ENCODE results near the gene NHEJ1. TPM values are rescaled to one million over a fixed set of nuclear protein-coding genes. Genes with fewer than 3 reads are reported as not detected.

The NHEJ1 gene
- total RNA-seq, 1 experiment from 2014 or later = 16.7 TPM

GRCh38 chr2:219163156-219163555, 2.5 kb upstream of the NHEJ1 start:
- Histone ChIP-seq H3K27ac (ENCODE audit: low read length) (no peak overlapping the region), H3K4me1 (ENCODE audit: insufficient read depth, low read length) (peaks cover 23% of the 10 kb centered on the region), H3K36me3 (ENCODE audit: low read depth, low read length) (no peaks in the 10 kb centered on the region), H3K4me3 (ENCODE audit: low read length) (no peak overlapping the region), H3K79me2 (ENCODE audit: low read length) (0 out of 2 replicates have a peak, but pooled peaks cover 4% of the 10 kb centered on the region), H3K9me3 (ENCODE audit: low read length) (no peaks in the 10 kb centered on the region), H3K9ac (ENCODE audit: low read length) (no peak overlapping the region), H2AFZ (ENCODE audit: low read length) (no peak overlapping the region), H3K27me3 (ENCODE audit: low read length) (no peaks in the 10 kb centered on the region), H3K4me2 (ENCODE audit: low read length) (no peak overlapping the region), H3K9me2 (replicated peaks; ENCODE audit: low read length) (no peaks in the 10 kb centered on the region), H4K20me1 (ENCODE audit: low read length) (no peaks in the 10 kb centered on the region), H3F3A (ENCODE audit: low read length, unreplicated experiment) (no peaks in the 10 kb centered on the region)
- BruUV-seq (replicated peaks) = no TSS peak
- ATAC-seq (no peak), DNase-seq (no peak)
- CTCF ChIA-PET = interaction anchor here (0.6 kb wide), 1 partner anchor 174 kb away, joined by 5 read pairs; no protein-coding TSS in a partner anchor
- POLR2A ChIA-PET (ENCODE audit: unreplicated experiment) = no interaction called here
- no peak for TF ChIP-seq CTCF (conservative IDR thresholded peaks at IDR 0.05; ENCODE audit: low read depth, low read length)
- intact Hi-C loops (cut with micrococcal nuclease) = loop anchor here (10.0 kb wide), 1 partner anchor 222 kb away; the partner anchor contains the start of gene DNPEP

- peak overlapping the region; percentile 83; the same call in 1 of the 2 replicates for H3K9ac ChIP-seq (ENCODE audit: low read length)
- peak overlapping the region; percentile 79 for H3K4me3 ChIP-seq (ENCODE audit: low read length)
- no peaks in the 10 kb centered on the region for H3K36me3 ChIP-seq (ENCODE audit: low read depth, low read length)
- H3K27me3 ChIP-seq (ENCODE audit: low read length) = no peaks in the 10 kb centered on the region
- ChIA-PET POLR2A (ENCODE audit: unreplicated experiment) (no interaction called here), CTCF (no interaction called here)
- no TSS peak for BruUV-seq (replicated peaks)
- no peaks in the 10 kb centered on the region for H3K9me2 ChIP-seq (replicated peaks; ENCODE audit: low read length)
- intact Hi-C loops (cut with micrococcal nuclease) = loop anchor here (10.0 kb wide), 1 partner anchor 224 kb away; the partner anchor contains the start of gene DNPEP
- peak overlapping the region; percentile 85 for H2AFZ ChIP-seq (ENCODE audit: low read length)
- H4K20me1 ChIP-seq (ENCODE audit: low read length) = no peaks in the 10 kb centered on the region
- H3K4me2 ChIP-seq (ENCODE audit: low read length) = peak overlapping the region; percentile 84
- TF ChIP-seq EZH2 (IDR thresholded peaks at IDR 0.05; ENCODE audit: low read length, unreplicated experiment) (no peak), CTCF (conservative IDR thresholded peaks at IDR 0.05; ENCODE audit: low read depth, low read length) (no peak), EZH2phosphoT487 (IDR thresholded peaks at IDR 0.05; ENCODE audit: borderline replicate concordance, low read length) (no peak)
- 0 out of 2 replicates have a peak overlapping the region, but pooled peaks have one; percentile 62 for H3K27ac ChIP-seq (ENCODE audit: low read length)
- no peak for ATAC-seq
- no peaks in the 10 kb centered on the region for H3K9me3 ChIP-seq (ENCODE audit: low read length)
- H3K4me1 ChIP-seq (ENCODE audit: insufficient read depth, low read length) = peaks cover 26% of the 10 kb centered on the region
- 0 out of 2 replicates have a peak, but pooled peaks cover 4% of the 10 kb centered on the region for H3K79me2 ChIP-seq (ENCODE audit: low read length)
- no peaks in the 10 kb centered on the region for H3F3A ChIP-seq (ENCODE audit: low read length, unreplicated experiment)
- no peak for DNase-seq
These were observed 482 bp upstream of the NHEJ1 start for GRCh38 chr2:219161097-219161496.

GRCh38 chr2:219159771-219160185, 837 bp downstream of the NHEJ1 start:
- CTCF ChIA-PET = interaction anchor here (0.6 to 0.9 kb wide), 4 partner anchors 82 to 149 kb away, joined by 3 to 4 read pairs (median 4); no protein-coding TSS in a partner anchor
- no peak overlapping the region for H3K27ac ChIP-seq (ENCODE audit: low read length)
- H3K4me3 ChIP-seq (ENCODE audit: low read length) = peak overlapping the region; percentile 79
- no peaks in the 10 kb centered on the region for H3K36me3 ChIP-seq (ENCODE audit: low read depth, low read length)
- no peaks in the 10 kb centered on the region for H3F3A ChIP-seq (ENCODE audit: low read length, unreplicated experiment)
- no peaks in the 10 kb centered on the region for H4K20me1 ChIP-seq (ENCODE audit: low read length)
- H3K9me3 ChIP-seq (ENCODE audit: low read length) = no peaks in the 10 kb centered on the region
- H3K9me2 ChIP-seq (replicated peaks; ENCODE audit: low read length) = no peaks in the 10 kb centered on the region
- 0 out of 2 replicates have a peak, but pooled peaks cover 4% of the 10 kb centered on the region for H3K79me2 ChIP-seq (ENCODE audit: low read length)
- ATAC-seq (no peak; the same call in 1 of the 2 replicates), DNase-seq (peak; percentile 6)
- H3K4me1 ChIP-seq (ENCODE audit: insufficient read depth, low read length) = peaks cover 26% of the 10 kb centered on the region
- H2AFZ ChIP-seq (ENCODE audit: low read length) = peak overlapping the region; percentile 85
- peak overlapping the region; percentile 83; the same call in 1 of the 2 replicates for H3K9ac ChIP-seq (ENCODE audit: low read length)
- no peaks in the 10 kb centered on the region for H3K27me3 ChIP-seq (ENCODE audit: low read length)
- TSS peak; percentile 37 for BruUV-seq (replicated peaks)
- POLR2A ChIA-PET (ENCODE audit: unreplicated experiment) = no interaction called here
- H3K4me2 ChIP-seq (ENCODE audit: low read length) = peak overlapping the region; percentile 84
- TF ChIP-seq EZH2 (IDR thresholded peaks at IDR 0.05; ENCODE audit: low read length, unreplicated experiment) = no peak
- intact Hi-C loops (cut with micrococcal nuclease) = loop anchor here (1.0 to 10.0 kb wide), 7 partner anchors 12 to 225 kb away; partner anchors contain the start of genes CNPPD1, DNAJB2 and DNPEP

Data from PC-3 (cell line).